Activated T-cell treated with anti-CD3 and anti-CD28 coated beads for 4 hours (primary cell): ENCODE measurements around the gene MBD6.

Experiments used
- DNase-seq: peaks from one replicate; pipeline ENCODE4 v3.0.0-alpha.2; 2020

MBD6 gene, protein sequence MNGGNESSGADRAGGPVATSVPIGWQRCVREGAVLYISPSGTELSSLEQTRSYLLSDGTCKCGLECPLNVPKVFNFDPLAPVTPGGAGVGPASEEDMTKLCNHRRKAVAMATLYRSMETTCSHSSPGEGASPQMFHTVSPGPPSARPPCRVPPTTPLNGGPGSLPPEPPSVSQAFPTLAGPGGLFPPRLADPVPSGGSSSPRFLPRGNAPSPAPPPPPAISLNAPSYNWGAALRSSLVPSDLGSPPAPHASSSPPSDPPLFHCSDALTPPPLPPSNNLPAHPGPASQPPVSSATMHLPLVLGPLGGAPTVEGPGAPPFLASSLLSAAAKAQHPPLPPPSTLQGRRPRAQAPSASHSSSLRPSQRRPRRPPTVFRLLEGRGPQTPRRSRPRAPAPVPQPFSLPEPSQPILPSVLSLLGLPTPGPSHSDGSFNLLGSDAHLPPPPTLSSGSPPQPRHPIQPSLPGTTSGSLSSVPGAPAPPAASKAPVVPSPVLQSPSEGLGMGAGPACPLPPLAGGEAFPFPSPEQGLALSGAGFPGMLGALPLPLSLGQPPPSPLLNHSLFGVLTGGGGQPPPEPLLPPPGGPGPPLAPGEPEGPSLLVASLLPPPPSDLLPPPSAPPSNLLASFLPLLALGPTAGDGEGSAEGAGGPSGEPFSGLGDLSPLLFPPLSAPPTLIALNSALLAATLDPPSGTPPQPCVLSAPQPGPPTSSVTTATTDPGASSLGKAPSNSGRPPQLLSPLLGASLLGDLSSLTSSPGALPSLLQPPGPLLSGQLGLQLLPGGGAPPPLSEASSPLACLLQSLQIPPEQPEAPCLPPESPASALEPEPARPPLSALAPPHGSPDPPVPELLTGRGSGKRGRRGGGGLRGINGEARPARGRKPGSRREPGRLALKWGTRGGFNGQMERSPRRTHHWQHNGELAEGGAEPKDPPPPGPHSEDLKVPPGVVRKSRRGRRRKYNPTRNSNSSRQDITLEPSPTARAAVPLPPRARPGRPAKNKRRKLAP

DNA sequence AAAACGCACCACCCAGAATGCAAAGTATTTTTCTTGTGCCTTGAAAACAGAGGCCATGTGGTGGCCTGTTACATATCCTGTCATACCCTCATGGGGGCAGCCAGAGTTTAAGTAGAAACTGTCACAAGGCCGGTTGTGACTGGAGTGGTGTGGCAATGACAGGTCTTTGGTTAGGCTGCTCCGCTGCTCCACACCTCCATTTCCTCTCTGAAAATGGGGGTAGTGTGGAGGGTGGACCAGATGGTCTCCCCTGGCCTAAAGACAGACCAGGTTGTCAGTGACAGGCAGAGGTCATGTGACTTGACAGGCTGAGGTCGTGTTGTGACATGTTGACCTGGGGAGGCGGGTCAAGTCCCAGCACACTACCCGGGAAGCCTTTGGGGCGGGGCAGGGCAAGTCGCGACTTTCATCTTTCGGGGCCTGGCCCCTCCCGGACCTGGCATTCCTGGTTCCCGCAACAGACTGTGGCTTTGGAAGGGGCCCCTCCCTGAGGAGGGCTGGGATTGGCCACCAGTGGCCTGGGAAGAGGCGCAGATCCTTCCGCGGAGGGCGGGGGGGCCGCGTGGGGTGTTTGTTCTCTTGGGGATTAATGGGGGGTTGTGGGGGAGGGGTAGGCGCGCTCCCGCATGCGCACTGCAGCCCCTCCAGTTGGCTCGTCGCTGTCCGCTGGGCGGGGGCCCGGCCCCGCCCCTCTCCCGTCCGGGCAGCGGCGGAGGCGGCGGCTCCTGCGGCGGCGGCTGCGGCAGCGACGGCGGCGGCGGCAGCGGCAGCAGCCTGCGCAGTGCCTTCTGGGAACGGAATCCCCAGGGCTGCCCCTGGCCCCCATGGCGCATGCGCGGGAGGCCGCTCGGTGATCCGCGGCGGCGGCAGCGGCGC lies at the start of gene MBD6:
Gene MBD6 (plus strand): TSS at position 814 of the 876 bp plus-strand sequence. CDS start 1,480 bp downstream, outside the sequence.
- DNase-seq, result peak; percentile 78

DNA sequence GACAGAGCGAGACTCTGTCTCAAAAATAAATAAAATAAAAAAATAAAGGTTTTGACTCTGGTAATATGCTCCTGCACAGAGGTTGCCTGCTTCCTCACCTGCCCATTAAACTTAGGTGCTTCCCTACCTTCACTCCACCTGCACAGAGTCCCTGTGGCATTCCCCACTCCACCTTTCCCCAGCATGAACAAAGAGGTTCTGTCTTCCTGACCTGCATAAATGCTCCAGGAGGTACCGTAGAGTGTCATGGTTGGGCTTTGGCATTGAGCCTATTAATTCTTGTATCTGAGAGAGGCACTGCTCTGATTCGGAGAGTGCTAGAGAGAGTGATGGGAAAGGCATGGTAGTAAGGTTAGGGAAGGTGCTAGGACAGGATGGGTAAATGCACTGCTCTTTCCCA lies 49.2 kb upstream of the MBD6 start:
- no peak for DNase-seq

DNA sequence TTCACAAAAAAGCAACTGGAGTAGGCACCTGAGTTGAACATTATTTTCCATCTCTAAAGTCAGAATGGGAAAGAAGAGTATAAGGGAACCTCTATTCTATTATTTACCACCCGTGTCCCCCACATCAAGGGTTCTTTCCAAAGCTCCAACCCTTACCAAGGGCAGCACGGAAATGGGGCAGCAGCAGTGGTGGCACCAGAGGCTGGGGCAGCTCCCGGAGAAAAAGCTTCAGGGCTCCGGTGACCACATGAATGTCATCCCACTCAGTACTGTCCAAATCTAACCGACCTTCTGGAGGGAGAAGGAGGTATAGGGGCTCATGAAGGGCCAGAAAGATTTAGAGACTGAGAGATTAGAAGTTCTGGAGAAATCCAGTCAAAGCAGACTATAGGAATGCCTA lies 48.7 kb upstream of the MBD6 start:
- no peak for DNase-seq

DNA sequence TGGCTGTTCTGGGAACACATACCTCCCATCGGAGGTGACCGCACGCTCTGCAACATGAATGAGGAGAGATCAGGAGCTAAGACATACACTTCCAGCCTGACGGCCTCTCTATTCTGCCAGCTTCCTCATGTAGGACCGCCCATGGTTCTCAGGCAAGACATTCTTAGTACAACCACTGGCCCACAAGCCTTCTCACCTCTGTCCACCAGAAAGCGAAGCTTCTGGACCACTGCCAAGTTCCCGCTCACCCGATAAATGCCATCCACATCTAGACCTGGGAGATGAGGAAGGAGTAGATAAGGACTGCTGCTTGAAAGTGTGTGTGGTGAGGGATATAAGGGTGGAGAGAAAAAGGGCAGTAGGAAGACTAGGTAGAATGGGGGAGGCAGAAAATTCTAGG lies 48.2 kb upstream of the MBD6 start:
- no peak for DNase-seq

DNA sequence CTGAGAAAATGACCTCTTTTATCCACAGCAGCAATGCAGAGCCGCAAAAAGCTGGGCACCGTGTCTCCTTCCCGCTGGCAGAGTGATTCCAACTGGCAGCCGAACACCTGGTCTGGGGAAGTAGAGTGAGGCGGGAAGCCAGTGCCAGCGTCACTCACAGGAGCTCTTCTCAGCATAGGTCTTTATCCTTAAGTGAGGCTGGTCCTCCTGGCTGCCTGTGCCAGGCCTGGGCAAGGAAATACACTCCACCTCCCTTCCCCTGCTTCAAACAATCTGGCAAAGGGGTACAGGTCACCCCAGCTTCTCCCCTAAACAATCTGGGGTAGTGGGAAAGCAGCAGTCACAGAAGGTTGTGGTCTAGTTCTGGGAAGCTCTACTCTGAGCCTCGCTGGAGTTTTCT lies 47.8 kb upstream of the MBD6 start:
- DNase-seq, result no peak

DNA sequence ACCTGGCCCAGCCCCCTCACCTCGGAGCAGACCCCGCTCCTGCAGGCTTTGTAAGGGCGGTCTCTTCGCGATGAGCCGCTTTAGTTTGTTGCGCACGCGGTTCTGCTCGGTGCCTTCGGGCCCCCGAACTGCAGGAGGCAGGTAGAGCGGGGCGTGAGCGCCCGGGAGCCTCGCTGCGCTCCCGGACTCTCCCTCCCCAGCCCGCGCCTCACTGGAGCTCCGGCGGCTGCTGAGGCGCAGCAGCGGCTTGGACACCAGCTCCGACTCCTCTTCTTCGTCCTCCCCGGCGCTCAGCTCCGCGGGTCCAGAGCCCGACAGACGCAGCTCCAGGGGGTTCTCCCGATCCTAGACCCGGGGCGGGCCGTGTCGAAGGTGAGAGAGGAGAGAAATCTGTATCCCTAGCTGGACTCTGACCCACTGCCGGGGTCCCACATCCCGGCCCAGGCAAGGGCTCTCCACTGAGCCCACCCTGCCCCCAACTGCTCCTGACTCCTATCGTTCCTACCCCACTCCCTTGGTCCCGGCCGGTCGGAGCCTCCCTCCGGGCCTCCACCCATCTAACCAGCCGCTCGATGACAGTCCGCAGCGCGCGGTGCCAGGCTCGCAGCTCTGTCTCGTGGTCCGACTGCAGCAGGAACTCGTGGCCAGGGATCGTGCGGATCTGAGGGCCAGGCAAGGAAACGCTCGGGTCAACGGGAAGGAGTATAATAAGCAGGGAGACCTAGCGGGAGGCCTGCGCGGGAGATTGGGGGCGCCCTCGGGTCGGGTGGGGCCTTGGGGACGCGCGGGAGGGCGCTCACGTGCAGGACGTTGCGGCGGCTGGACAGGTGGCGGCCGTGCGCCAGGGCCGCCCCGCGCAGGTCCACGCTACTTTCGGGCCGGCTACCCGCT lies 47.1 kb upstream of the MBD6 start:
- no peak for DNase-seq

DNA sequence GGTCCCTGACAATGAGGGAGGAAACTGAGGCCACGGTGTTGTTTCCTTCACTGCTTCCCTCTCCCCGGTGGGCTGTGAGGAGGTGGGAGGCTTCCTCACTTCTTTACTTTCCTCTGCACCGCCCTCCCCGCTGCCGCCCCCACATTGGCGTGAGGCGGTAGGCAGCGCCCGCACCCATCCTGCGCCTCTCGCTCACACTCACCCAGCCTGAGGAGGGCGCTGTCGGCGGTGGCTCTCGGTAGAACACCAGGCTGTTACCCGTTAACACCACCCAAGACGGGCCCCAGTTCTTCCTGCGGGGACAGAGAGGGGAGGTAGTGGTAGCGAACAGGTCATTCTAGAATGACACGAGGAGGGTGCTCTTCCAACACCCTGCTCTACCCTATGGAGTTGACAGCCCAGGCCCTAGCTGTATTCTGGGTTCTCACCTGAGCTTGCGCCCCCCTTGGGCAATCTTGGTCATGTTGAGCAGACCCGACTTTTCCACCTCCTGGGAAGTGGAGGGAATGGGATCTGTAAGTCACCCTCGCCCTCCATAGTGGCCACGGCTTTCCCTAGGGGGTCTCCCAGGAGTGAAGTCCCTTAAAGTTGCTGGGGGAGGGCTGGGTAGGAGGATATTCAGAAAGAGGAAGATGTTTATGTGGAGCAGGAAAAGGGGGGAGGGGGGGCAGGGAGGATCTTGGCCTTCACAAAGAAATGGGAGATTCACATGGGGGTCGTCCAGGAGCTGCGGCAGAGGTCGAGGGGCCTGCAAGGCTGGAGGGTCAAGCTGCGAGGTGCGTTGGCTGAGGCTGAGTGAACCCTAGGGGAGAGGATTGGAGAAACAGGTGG lies 46.2 kb upstream of the MBD6 start:
- DNase-seq, result no peak

DNA sequence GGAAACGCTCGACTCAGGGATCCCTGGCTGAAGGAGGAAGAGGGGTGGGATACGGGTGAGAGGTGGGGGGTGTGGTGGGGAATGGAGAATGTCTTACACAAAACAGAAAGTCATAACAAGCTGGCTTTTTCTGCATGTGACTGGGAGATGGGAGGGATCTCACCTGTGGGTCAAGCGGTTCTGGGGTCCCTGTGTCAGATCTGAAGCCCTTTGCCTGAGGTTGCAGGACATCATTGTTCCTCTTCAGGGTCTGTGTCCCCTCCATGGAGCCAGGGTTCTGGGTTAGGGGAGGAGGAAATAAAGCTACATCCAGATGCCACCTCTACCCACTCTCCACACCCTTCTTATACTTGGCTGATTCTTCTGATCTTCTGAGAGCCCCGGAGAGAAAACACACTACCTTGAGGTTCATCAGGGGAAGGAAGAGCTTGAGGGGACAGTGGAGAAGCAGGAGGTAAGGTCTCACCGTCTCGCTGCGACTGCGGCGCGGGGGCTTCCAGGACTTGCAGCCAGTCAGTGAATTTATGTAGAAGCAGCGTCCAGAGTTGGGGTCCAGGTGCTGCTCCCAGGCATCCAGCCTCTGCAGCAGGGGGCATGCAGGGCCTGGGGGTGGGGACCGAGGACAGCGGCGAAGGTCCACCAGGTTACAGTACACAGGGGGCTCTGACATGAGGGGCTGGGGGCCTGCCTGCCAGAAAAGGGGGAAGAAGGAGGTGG lies 45.5 kb upstream of the MBD6 start:
- no peak for DNase-seq

DNA sequence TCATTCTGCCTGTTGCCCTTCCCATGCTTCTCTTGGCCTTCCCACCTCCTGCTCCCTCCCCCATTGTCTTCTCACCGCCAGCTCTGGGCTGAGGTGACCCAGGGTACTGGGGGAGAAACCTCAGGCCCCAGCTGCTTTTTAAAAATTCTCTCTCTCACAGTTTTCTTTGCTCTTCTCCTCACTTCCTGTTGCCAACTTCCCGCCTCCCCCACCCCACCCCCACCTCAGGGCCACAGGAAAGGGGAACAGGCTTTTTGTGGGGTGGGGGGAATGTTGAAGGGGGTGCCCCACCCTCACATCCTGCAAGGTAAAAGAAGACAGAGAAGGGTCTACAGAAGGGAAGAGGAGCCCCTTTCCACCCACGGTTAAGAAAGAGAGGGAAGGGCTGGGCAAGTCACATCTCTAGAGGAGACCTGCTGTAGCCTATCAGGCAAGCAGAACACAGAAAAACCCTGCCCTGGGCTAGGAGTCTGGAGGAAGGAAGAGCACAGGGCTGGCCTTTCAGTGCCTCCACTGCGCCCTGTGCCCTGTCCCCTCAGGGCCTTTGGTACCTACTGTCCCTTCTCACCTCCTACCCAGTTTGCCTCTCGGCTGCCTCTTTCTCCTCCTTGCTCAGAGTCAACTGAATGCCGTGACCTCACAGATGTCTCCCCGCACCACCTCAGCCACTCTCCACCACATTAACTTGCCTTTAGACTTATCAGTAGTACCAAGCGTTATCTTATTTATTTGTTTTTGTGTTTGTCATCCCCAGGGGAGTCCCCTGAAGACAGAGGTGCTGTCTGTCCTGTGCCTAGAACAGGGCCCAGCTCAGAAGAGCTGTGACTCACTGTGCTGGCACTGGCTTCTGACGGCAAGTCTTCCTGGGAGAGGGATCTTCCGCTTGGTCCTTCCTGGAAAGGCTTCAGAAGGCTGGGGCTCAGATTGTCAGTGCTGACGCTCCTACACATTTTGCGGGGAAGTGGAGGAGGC lies 44.6 kb upstream of the MBD6 start:
- no peak for DNase-seq

DNA sequence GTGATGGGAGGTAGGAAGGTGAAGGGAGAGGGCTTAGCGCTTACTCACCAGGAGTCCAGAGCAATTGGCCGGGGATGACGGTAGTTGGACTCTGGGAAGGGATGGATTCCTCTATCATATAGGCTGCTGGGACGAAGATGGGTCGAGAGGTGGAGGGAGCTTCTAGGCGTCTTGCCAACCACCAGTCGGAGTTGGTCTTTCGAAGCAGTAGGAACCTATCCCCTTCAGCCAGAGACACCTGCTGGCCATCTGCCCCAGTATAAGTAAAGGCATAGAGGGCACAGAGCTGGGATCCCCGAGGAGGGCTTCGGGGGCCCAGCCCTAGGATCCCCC lies 43.6 kb upstream of the MBD6 start:
- no peak for DNase-seq

DNA sequence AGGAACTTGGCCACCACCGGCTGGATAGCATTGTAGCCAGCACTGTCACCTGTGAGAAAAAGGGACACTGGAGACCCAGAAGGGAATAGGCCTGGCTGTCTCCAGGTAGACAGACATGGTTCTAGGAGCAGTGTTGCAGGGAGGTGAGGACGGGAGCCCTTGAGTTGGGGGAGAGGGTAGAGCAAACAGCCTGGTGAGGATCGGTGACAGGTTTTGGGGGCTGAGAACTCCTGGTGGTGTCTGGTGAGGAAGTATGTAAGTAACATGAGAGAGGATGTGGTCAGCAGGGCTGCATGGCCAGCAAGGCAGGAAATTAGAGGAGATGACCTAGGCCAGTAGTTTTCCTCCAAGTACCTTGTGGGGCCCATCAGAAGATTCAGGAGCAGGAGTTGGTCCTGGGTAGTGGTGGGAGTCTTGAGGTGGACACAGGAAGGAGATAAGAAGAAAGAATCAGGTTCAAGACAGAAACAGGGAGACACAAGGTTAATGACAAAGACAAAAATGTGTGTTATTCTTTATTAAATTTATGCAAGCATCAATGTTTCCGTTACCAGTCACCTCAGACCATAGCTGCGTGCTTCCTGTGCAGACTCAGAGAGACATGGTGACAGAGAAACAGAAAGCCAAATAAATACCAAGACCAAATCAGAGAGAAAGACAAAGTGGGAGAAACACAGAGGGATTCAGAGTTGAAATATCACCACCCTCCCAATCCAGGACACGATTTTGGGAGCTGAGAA lies 43.1 kb upstream of the MBD6 start, which contains the start of gene ARHGAP9:
Gene ARHGAP9 (minus strand): TSS at position 491 of the 740 bp plus-strand sequence. CDS start 460 bp downstream, at position 31.
- no peak for DNase-seq

DNA sequence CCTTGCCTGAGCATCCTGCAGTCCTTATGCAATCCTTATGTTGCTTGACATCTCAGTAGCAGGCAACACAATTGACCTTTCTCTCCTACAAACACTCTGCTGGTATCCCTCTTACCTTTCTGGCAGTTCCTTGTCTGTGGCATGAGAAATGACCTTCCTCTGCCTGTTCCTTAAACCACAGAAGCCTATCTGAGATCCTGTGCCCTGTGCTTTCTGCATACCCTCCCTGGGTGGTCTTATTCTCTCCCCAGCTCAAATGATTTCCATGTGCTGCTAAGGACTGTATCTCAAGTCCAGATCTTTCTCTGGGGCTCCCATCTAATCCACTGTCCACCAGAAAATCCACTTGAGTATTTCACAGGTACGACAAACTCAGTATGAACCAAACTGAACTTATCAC lies 41.0 kb upstream of the MBD6 start:
- no peak for DNase-seq

DNA sequence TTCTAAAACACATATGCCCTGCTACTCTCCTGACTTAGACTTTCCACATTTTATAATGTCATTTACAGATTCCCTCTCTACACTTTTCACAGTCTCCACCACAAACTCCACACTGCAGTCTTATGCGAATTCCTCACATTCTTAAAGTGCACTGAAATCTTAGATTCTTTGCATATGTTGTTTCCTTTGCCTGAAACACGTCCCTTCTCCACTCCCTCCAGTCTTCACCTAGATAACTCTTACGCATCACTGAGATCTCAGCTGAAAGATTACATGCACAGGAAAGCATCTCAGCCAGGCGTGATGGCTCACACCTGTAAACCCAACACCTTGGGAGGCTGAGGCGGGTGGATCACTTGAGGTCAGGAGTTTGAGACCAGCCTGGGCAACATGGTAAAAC lies 39.2 kb upstream of the MBD6 start:
- no peak for DNase-seq

DNA sequence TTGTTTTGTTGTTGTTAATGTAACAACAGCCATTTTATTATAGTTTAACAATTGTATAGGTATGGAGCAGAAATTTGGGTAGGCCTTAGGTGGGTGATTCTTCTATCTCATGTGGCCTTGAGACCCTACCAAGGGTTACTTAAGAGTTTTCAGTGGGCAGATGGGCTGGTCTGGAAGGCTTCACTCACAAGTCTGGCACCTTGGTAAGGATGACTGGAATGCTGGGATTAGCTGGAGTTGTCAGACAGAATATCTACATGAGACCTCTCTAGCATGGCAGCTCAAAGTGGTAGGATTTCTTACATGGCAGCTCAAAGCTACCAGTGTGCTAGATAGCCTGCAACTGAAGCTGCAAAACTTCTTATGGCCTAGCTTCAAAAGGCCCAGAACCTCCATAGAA lies 36.9 kb upstream of the MBD6 start:
- no peak for DNase-seq

DNA sequence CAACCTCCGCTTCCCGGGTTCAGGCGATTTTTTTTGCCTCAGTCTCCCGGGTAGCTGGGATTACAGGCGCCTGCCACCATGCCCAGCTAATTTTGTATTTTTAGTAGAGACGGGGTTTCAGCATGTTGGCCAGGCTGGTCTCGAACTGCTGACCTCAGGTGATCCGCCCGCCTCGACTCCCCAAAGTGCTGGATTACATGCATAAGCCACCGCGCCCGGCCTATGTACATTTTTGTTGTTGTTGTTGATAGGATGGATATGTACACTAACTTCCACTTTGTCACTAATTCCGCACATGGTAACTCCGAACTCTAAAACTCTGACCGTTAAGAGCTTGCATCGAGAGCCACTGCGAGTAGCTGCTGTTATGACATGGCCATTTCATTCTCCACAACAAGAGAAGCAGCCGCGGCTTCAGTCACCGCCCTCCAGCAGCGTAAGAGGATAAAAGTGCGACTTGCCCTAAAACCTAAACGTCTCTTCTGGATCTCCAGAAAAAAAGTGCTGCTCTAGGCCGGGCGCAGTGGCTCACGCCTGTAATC lies 35.5 kb upstream of the MBD6 start:
- DNase-seq, result no peak

DNA sequence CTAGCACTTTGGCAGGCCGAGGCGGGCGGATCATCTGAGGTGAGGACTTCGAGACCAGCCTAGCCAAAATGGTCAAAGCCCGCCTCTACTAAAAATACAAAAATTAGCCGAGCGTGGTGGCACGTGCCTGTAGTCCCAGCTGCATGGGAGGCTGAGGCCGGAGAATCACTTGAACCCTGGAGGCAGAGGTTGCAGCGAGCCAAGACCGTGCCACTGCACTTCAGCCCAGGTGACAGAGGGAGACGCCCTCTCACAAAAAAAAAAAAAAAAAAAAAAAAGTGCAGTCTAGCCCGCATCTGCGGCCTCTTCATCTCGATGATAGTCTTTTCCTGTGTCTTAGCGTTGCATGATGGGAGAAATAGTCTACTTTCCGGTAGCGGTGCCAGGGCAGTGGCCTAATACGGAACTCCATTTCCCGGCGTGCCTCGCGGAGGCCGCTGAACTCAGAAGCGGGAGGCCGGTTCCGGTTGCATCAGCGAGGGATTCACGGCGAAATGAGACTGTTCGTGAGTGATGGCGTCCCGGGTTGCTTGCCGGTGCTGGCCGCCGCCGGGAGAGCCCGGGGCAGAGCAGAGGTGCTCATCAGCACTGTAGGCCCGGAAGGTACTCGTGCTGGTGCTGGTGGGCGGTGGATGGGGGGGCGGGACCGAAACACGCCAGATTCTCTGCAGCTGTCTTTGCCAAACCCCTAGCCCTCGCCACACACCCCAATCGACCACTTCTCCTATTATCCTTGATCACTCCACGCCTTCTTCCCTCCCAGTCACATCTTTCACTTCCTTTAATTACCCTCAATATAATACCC lies 34.8 kb upstream of the MBD6 start, which contains the start of gene MARS1:
Gene MARS1 (plus strand): TSS at position 472 of the 805 bp plus-strand sequence. CDS start 23 bp downstream, at position 495.
- DNase-seq, result peak; percentile 83
